NCI-H2029 (cell line): ENCODE measurements around the gene RBX1.
"Not testable (repeated sequence)": the region's sequence is repeated elsewhere in the genome, so short reads cannot be mapped to it uniquely, and the experiment has no call there.

Experiments used
- DNase-seq: peaks from one replicate; lab custom pipeline; 2025; lab: John Stamatoyannopoulos, UW

Gene RBX1

DNA sequence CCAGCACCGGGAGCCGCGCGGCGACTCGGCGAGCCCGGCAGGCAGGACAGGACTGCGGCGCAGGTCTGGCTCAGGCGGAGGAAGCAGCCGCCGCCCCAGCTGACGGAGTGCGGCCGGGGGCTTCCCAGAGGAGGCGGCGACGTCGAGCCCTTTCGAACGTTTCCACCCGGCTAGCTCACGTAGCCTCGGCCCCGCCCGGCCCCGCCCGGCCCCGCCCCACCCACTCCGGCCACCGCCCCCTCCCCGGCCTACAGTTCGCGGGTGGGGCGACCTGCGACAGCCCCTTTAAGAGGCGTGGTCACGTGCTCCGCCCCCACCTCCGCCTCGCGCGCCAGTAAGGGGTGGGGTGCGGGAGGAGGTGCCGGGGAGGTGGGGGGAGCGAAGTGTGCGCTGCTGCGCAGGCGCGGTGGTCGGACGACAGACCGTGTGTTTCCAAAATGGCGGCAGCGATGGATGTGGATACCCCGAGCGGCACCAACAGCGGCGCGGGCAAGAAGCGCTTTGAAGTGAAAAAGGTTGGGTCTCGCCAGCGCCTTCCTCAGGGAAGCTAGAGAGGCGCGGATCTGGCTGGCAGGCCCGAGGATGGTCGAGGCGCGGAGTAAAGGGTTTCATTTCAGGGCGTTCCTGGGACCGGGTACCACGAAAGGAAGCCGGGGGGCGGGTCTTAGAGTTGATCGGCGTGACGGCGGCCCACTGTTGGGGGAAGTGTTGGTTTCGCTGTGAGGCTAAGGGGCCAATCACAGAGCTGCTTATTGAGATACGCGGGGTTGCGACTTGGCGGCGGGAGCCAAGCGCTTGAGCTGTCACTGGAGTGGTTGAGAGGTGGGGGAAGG is at the start of gene RBX1:
Gene RBX1, plus strand, starts transcription at position 417 of the 833 bp plus-strand sequence. Its CDS starts 21 bp downstream, at position 438.
- peak; percentile 94 for DNase-seq

DNA sequence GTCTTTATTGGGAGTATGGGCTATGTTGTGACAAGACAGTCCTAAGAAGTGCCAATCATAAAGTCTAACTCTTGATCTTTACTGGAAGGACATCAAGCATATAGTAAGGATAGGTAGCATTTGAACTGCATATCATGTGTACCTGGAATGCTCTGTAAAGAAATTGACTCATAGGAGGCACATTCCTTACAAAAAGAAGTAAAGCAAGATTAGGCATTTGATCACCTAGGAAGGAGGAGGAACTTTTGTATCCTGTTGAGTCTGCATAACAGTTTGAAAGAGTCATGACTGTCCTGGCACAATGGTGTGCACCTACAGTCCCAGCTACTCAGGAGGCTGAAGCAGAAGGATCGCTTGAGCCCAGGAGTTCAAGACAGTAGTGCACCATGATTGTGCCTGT is 47.1 kb upstream of the RBX1 start:
- no peak for DNase-seq

- DNase-seq = no peak
Observed at GRCh38 chr22:40908895-40909294, 42.3 kb upstream of the RBX1 start.

DNA sequence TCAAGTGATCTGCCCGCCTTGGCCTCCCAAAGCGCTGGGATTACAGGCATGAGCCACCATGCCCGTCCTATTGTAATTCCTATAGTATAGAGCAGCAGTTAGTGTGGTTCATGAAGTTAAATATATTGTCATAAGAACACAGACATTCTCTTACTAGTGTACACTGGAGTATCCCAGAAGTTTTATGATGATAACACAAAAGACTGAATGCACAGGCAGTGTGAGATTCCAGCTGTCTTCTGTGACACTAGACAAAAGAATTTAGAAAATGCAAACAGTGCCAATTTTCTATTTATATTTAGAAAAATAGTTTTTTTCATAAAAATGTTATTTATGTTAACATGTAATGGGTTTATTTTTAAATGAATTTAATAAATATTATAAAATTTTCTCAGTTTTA is 39.4 kb upstream of the RBX1 start:
- DNase-seq = no peak

DNA sequence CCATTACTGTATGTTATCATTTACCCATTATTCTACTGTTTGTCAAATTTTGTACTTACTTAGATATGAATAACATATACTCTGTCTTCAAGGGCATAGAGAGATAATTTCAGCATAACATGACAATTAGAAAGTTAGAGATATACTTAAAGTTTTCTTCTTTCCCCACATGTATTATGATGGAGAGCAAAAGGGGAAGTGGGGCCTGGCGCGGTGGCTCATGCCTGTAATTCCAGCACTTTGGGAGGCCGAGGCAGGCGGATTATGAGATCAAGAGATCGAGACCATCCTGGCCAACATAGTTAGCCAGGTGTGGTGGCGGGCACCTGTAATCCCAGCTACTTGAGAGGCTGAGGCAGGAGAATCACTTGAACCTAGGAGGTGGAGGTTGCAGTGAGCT is 38.2 kb upstream of the RBX1 start:
- not testable (repeated sequence) for DNase-seq

DNA sequence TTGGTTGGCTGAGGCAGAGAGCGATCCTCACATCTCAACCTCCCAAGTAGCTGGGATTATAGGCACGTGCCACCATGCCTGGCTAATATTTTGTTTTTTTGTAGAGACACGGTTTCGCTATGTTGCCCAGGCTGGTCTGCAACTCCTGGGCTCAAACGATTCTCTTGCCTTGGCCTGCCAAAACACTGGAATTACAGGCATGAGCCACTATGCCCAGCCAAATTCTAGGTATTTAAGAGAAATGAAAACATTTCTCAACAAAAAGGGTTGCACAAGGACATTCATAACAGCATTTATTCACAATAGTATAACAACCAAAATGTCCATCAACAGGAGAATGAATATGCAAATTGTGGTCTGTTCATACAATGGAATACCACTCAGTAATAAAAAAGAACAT is 31.7 kb upstream of the RBX1 start:
- no peak for DNase-seq

GRCh38 chr22:40920526-40920925 is 30.7 kb upstream of the RBX1 start:
- DNase-seq = no peak

DNA sequence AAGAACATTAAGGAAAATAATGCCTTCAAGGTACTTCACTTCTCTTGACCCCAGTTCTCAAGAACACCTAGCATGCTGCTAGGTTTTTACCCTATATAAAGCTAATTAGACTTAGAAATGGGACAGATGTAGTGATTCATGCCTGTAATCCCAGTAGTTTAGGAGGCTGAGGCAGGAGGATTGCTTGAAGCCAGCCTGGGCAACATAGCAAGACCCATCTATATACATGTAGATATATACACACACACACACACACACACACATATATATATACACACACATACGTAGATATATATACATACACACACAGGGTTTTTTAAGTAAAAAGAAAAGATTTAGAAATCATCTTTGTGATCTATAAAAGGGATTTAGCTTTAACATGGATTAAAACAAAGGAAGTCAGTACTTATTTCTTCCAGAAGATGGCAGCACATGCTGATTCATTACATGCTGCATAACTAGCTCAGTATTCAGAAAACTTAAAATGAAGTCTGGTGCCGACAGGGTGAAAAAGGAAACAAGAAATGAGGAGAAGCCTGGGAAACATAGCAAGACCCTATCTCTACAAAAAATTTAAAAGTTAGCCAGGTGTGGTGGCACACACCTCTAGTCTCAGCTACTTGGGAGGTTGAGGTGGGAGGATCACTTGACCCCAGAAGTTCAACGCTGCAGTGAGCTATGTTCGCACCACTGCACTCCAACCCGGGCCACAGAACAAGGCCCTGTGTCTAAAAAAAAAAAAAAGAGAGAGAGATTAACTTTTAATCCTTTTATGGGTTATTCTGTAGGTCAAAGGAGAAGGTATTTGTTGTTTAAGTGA is 28.5 kb upstream of the RBX1 start:
- DNase-seq = peak; percentile 26

DNA sequence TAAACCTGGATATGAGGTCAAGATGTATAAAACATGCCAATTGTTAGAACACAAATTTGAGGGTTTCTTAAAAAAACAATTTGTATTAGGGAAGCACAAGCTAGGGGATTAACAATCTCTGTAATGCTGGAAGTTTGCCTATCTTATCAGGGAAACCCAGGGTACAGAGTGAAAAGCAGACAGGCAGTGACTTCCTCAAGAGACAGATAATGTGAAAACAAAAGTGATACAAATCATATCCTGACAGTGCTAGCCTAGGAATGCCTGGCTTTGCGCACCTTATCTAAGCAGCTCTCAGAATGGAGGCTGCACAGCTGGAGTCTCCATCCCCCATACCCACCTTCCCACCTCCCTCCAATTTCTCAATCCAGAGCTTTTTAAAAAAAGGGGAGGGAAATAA is 22.5 kb upstream of the RBX1 start:
- no peak for DNase-seq

GRCh38 chr22:40932396-40932795 is 18.8 kb upstream of the RBX1 start:
- no peak for DNase-seq

GRCh38 chr22:40939202-40939601 is 12.0 kb upstream of the RBX1 start:
- no peak for DNase-seq

- no peak for DNase-seq
Observed at GRCh38 chr22:40951795-40952605, 822 bp downstream of the RBX1 start.

GRCh38 chr22:40953471-40953870 is 2.3 kb downstream of the RBX1 start:
- DNase-seq = no peak

DNA sequence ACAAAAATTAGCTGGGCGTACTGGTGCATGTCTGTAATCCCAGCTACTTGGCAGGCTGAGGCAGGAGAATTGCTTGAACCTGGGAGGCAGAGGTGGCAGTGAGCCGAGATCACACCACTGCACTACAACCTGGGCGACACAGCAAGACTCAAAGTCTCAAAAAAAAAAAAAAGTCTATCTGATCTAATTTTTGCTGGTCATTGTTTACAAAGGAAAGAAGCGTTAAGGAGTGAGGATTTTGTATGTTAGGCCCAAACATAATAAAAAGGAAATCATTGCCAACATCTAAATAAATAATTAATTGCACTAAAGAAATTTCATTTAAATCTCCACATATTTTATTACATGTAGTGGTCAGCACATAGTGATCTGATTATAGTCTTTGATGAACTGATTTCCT is 2.9 kb downstream of the RBX1 start:
- DNase-seq = no peak

- DNase-seq = no peak
Observed at GRCh38 chr22:40955571-40955970, 4.4 kb downstream of the RBX1 start.

GRCh38 chr22:40957601-40958000 is 6.4 kb downstream of the RBX1 start:
- no peak for DNase-seq

DNA sequence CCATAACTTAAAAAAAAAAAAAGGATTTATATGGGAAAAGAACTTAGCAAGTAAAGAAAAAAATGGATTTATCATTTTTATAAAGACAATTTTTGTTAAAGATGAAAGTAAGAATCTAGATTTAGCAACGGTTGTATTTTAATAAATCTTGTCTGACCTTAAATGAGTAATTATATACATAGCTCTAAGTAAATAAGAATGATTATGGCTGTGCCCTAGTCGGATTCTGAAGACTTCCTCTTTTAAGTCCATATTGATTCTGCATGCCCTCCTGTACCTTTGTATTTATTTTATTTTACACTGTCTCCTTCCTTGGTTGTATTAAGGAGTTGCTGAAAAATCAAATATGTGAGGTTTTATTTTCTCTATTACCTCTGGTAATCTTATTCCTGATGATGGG is 7.1 kb downstream of the RBX1 start:
- DNase-seq = no peak

DNA sequence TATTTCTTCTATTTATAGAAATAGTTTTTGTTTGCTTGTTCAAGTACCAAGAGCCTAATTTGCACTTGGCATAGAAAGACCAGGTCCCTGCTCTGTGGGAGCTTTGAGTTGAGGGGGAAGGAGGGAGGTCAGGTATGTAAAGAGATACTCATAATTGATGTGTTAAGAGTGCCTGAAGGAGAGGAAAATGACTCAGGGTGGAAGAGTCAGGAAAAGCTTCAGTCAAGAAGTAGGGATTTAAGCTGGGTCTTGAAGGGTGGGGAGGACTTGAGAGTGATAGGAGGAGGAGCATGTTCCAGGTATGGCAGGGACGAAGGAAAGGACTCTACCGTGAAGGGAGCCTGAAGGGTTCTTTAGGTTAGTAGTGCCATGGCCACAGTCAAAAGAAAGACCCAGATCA is 9.0 kb downstream of the RBX1 start:
- no peak for DNase-seq

DNA sequence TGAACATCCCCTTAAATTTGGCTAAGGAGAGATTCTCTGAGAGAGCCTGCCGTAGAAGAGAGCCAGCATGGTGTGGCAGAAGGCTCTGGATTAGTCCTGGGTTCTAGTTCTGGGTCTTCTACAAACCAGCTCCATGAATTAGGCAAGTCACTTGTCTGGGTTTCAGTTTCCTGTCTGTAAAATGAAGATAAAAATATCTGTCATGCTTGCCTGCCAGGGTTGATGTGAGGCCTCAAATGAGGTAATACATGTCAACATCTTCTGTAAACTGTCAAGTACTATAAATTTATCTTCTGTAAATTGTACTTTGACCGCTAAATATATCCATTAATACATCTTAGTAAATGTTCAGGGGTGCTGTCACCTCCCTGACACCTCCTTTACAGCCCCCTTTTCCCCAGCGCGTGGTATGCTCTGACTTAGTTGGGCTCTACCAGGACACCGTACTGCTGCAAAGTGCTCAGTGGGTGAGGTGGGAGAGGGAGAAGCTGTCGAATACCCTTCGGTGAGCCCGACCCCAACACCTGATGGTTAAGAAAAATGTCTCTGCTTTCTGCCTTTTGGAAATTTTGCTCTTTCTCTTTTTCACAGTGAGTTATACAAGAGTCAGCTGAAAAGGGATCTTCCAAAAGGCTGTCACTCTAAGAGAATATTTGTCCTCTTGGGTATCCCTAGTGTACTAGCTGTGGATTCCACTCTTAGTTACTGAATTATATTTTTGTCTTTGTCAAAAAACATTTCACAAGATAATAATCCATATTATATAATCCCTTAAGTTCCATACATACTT is 15.0 kb downstream of the RBX1 start:
- no peak for DNase-seq

DNA sequence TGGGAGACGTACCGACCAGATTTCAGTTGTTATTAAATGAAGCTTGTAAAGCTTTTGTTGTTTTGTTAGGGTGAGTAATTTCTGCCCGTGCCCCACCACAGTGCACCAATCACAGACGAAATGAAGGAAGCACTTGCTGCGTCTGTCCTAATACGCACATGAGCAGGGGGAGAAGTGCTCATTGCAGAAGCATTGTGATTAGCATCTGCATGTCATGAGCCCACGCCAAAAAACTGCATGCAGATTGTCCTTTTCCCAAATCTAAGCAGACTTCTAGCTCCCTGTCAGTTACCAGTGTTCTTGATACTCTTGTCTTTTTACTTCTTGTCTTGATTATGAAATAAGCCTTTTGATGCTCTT is 15.5 kb downstream of the RBX1 start:
- DNase-seq = no peak

DNA sequence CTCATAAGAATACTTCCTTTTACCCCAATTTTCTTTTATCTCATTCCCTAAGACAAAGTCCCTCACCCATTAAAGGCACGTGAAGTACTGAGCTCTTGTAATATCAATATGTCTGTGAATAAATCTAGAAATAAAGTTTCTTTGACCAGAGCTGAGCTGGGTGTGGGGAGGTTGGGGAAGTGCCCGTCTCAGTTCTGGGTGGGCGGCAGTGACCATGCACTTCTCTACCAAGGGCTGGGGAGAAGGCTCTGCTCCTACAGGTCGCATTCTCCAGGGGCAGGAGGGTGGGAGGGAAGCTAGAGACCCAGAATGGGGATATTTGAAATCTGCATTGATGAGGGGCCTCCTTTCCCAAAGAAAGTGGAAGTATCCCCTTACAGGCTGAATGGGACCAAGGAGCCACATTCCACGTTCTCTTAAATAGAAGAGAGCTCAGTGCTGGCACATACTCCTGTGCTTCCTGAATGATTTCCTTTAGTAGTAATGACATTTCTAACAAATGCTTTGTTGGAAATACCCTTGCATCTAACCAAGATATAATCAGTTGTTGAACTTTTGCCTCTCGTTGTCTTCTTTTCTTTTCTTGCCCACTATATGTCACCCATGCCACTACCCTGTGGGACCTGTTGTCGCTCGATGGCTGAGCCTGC is 16.1 kb downstream of the RBX1 start:
- no peak for DNase-seq
